Smooth muscle cell of the pulmonary artery (primary cell): ENCODE results near the gene PTRHD1. TPM values are rescaled to one million over a fixed set of nuclear protein-coding genes. Genes with fewer than 3 reads are reported as not detected.

Source experiments
- total RNA-seq: library from RNA; depleted of rRNA; stranded (reverse); fragments of >200 nt; gene quantifications from 2 replicates; pipeline ENCODE4 v1.2.3, GENCODE V29; 2014

Gene PTRHD1, protein sequence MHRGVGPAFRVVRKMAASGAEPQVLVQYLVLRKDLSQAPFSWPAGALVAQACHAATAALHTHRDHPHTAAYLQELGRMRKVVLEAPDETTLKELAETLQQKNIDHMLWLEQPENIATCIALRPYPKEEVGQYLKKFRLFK
- 15.2 and 17.9 TPM in 2 replicates for total RNA-seq

GRCh38 chr2:24792874-24793760 lies at the start of gene PTRHD1, which contains the start of gene CENPO:
Gene PTRHD1 (minus strand): TSS chr2:24793391. CDS start chr2:24793377, 14 bp downstream.
Gene CENPO (plus strand): TSS chr2:24793425. CDS start chr2:24793920, 495 bp downstream.

Other genes with a start within 250 kb of the PTRHD1 start
- gene CENPO, start within 50 bp of the PTRHD1 start, total RNA-seq, result 9.9 and 12.1 TPM in 2 replicates
- gene ADCY3, start 126.8 kb upstream of the PTRHD1 start, total RNA-seq, result 112 and 115 TPM in 2 replicates
- gene DNAJC27, start 178.6 kb upstream of the PTRHD1 start, total RNA-seq, result 4.0 and 4.7 TPM in 2 replicates
- gene EFR3B, start 248.7 kb upstream of the PTRHD1 start, total RNA-seq, result 0.85 and 2.4 TPM in 2 replicates